ENCODE results near the gene CCL20. TPM values are rescaled to one million over a fixed set of nuclear protein-coding genes. Genes with fewer than 3 reads are reported as not detected.

Gene CCL20
- total RNA-seq, 1 donor from 2014 or later, result 2.1 TPM

DNA sequence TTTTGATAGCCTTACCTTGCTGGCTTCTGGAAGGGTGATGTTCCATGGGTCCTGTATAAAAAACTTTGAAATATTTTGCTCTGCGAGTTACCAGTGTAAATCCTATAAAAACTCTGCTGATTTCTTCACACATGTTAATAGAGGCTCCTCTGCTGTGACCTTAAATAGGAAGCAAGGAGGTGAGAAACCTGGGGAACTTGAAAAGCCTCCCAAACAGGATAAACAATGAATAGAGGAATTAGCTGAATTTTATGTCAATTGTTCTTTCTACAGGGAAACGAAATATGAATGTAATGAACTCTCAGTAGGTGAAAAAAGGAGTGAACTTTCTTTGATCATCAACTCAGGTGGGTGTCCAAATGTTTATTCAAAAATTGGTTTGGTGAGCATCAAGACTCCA lies 10.8 kb upstream of the CCL20 start:
- no peak for DNase-seq (ENCODE audit: low spot score)

DNA sequence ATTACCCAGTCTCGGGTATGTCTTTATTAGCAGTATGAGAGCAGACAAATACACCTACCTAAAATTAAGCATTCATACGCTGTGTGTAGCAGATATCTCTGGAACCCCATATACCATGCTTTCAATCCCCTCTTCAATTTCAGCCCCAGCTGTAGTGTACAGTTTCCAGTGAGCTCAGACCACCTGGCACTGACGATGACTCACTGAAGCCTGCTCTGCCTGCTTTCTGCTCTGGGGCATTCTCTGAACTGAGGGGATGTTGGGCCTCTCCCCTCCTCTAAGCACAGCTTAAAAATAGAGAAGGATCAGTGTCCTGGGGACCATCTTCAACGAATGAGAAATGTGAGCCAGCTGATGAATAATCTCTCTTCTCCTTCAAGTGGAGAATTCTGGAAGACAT lies 8.7 kb upstream of the CCL20 start:
- DNase-seq (ENCODE audit: low spot score), result no peak

- no peak for DNase-seq (ENCODE audit: low spot score)
Observed at GRCh38 chr2:227805578-227805977, 8.1 kb upstream of the CCL20 start.

DNA sequence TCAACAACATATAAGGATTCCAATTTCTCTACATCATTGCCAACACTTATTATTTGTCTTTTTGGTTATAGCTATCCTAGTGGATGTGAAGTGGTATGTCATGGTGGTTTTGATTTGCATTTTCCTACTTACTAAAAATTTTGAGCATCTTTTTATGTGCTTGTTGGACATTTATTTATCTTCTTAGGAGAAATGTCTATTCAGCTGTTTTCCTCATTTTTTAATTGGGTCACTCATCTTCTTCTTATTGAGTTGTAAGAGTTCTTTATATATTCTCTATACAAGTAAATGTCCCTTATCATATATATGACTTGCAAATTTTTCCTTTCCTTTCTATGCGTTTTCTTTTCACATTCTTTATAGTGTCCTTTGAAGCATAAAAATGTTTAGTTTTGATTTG lies 4.7 kb upstream of the CCL20 start:
- DNase-seq (ENCODE audit: low spot score), result no peak

DNA sequence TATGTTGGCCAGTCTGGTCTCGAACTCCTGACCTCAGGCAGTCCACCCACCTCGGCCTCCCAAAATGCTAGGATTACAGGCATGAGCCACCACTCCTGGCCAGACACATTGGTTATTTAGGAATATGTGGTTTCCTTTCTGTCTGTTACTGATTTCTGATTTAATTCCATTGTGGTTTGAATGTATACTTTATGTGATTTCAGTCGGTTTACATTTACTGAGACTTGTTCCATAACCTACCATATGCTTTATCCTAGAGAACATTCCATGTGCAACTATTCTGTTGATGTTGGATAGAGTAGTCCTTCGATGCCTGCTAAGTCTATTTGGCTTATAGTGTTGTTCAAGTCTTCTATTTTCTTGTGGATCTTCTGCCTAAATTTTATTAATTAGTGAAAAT lies 1.6 kb upstream of the CCL20 start:
- no peak for DNase-seq (ENCODE audit: low spot score)

DNA sequence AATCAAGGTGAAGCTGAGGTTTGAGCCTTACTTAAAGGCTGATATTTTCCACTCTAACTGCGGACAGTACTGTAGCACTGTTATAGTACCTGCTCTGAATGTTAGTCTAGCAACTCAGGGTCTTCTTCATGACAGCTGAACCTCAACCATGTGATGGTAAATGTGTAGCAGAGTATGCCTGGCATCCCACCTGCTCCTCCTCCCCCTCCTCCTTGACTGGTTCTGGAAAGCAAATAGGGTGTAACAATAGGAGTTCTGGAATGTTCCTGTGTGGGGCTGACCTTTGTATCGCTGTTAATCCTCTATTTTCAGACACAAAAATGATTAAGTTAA lies 447 bp upstream of the CCL20 start:
- no peak for DNase-seq (ENCODE audit: low spot score)

DNA sequence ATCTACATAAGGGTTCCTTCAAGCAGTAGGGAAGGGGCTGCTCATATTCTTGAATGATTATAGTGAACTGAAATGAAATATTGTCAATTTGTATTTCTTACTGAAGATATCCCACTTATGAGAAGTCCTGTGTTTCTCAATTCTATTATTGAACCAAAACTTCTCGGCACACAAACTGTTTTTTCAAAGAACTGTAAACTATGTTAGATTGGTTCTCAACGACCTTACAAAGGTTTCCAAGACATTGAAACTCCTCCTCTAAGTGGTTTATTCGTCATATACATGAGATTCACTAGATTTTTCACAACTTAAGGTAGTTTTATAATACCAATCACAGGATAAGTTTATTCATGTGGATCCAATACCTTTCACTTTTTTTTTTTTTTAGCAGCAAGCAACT lies 1.4 kb downstream of the CCL20 start:
- no peak for DNase-seq (ENCODE audit: low spot score)

DNA sequence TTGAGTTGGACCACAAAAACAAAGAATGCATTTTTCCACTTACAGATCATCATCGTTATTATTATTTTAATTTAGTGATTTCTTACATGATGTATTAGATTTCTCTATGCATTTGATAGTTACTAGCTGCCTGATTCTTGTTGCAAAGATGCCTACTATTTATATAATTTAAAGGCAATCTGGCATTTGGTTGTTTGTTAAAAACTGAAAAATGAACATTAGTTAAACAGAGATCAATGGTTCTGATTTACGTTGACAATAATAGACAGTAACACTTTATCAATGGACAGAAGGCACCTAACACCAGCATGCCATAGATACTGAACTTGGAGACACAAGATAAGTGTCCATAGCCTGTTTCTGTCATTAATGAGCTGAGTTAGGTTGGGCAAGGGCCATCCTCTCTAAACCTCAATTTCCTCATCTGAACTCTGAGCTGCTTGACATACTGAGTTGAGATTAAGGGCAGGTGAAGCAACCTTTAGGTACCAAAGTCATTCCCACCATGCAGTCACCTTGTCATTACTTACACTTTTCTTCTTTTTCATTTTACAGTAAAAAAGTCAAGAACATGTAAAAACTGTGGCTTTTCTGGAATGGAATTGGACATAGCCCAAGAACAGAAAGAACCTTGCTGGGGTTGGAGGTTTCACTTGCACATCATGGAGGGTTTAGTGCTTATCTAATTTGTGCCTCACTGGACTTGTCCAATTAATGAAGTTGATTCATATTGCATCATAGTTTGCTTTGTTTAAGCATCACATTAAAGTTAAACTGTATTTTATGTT lies 3.1 kb downstream of the CCL20 start:
- DNase-seq (ENCODE audit: low spot score), result no peak

GRCh38 chr2:227817336-227817735 lies 3.7 kb downstream of the CCL20 start:
- DNase-seq (ENCODE audit: low spot score), result no peak

GRCh38 chr2:227817850-227818674 lies 4.4 kb downstream of the CCL20 start:
- DNase-seq (ENCODE audit: low spot score), result peak; percentile 93

GRCh38 chr2:227818675-227819397 lies 5.2 kb downstream of the CCL20 start:
- DNase-seq (ENCODE audit: low spot score), result no peak

DNA sequence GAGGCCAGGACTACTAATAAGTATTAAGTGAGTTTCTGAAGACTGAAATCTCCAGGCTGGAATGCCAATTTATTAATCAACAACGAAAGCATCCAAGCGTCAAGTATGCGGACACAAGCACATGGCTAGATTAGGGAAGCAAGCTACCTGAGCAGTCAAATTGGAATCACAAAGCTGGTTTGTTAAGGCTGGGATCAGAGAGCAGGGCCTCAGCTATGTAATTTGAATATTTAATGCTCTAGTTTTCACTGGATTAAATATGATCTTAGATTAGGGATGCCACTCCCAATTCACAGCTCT lies 5.7 kb downstream of the CCL20 start:
- DNase-seq (ENCODE audit: low spot score), result no peak

GRCh38 chr2:227821043-227821942 lies 7.7 kb downstream of the CCL20 start:
- no peak for DNase-seq (ENCODE audit: low spot score)

DNA sequence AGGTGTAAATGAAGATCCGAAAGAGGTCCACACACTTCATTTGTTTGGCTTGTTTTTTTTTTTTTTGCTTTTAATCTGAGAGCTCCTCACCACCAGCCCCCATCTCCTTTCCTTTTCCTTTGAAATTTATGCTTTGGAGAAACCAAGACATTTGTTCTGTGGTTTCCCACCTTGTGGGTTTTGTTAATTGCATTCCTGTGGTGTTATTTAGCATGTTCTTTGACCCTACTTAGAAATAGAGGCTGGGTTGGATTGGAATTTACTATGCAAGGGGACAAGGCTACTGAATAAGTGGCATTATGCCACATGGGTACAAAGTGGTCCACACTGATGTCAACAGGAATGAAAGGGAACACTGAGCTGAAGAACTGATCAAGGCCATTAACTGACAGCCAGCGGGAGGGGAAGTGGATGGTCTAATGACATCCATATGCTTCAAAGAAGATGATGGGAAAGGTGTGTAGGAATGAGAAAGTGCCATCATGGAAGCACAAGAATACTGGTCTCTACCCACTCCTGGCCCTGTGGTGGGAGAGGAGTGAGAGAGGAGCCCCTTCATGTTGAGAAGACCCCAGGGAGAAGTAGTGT lies 8.9 kb downstream of the CCL20 start:
- DNase-seq (ENCODE audit: low spot score), result no peak

- DNase-seq (ENCODE audit: low spot score), result no peak
Observed at GRCh38 chr2:227823922-227824321, 10.3 kb downstream of the CCL20 start.

- no peak for DNase-seq (ENCODE audit: low spot score)
Observed at GRCh38 chr2:227824711-227825110, 11.1 kb downstream of the CCL20 start.

DNA sequence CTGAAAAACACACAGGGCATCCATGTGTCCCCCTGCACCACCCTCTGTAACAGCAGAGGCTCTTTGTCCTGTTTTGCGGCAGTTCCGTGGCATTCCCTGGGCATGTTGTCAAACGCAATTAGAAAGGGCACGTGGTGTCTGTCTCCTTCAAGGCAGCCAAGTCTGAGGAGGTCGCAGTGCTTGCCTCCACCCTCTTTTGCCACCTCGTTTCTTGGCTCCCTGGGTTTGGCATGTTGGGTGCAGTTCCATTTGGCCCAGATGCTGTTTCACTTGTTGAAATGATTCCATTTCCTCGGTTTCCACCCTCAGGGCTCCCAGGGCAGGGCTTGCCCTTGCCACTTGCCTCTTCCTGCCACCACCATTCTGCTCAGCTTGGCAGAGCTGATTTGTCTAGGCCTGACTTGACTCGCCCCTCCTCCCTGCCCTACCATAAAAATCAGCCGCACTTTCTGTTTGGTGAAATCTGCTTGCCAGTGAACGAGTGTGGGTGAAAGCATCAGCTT lies 12.4 kb downstream of the CCL20 start:
- DNase-seq (ENCODE audit: low spot score), result no peak

DNA sequence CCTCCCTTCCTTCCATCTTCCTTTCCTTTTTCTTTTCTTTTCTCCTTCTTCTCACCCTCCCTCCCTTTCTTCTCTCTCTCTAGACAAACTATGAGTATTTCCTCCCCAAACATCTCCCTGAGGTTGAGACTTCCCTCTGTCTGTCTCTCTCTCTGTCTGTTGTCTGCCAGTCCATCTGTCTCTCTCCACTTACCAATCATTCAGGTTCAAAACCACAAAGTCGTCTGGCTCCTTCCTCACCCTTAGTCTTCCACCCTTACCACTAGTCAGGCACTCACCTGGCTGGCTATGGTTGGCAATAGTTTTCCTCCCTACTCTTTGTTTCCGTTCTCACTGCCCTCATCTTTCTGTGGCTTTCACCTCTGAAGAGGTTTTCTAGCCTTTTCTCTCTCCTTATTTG lies 12.9 kb downstream of the CCL20 start:
- DNase-seq (ENCODE audit: low spot score), result no peak

- DNase-seq (ENCODE audit: low spot score), result no peak
Observed at GRCh38 chr2:227827143-227827542, 13.5 kb downstream of the CCL20 start.

- no peak for DNase-seq (ENCODE audit: low spot score)
Observed at GRCh38 chr2:227828477-227828912, 14.9 kb downstream of the CCL20 start.

DNA sequence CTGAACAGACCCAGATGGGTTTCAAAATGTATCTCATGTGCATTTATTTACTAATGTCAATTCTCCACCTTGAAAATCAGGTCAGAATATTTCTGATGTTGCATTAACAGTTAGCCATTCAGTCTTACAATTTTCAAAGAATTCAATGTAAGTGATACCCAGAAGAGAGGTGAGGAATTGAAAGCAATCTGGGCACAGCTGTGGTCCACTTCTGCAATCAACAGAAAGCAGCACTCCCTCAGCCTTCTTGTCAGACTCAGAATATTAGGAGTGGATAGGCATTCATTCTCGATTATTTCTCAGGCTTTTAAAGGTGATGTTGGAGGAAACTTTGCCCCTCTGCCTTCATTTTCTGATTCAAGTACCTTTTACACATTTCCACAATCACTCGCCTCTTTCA lies 15.7 kb downstream of the CCL20 start:
- DNase-seq (ENCODE audit: low spot score), result no peak

Measured in mesenteric fat pad (tissue), 1 donor.